Measurements from ENCODE around the gene CCDC71.

The CCDC71 gene

DNA sequence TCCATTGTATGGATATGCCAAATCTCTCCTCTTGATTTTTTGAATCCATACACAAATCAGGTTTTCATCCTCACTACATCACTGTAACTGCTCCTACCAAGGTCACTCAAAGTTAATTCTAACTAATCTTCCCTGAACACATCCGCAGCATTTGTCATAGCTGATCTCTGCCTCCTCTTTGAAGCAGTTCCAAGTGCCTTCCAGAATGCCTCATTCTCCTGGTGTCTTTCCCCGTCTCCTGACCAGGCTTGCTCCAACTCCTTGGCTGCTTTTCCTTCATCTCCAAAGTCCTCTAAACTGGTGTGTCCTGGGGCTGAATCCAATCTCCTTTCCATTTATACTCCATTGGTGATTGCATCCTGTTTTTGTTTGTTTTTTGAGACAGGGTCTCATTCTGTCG lies 32.0 kb upstream of the CCDC71 start:
- TF ChIP-seq GABPA (IDR thresholded peaks at IDR 0.05; ENCODE audit: low read depth) (no peak), POLR2AphosphoS5 (IDR thresholded peaks at IDR 0.05; ENCODE audit: low read depth) (no peak), SPI1 (IDR thresholded peaks at IDR 0.05; ENCODE audit: borderline replicate concordance, low read depth) (no peak)
- TF ChIP-seq, protein P1, sequence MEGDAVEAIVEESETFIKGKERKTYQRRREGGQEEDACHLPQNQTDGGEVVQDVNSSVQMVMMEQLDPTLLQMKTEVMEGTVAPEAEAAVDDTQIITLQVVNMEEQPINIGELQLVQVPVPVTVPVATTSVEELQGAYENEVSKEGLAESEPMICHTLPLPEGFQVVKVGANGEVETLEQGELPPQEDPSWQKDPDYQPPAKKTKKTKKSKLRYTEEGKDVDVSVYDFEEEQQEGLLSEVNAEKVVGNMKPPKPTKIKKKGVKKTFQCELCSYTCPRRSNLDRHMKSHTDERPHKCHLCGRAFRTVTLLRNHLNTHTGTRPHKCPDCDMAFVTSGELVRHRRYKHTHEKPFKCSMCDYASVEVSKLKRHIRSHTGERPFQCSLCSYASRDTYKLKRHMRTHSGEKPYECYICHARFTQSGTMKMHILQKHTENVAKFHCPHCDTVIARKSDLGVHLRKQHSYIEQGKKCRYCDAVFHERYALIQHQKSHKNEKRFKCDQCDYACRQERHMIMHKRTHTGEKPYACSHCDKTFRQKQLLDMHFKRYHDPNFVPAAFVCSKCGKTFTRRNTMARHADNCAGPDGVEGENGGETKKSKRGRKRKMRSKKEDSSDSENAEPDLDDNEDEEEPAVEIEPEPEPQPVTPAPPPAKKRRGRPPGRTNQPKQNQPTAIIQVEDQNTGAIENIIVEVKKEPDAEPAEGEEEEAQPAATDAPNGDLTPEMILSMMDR (IDR thresholded peaks at IDR 0.05; ENCODE audit: insufficient read depth, low read length): no peak
- TF ChIP-seq, protein P2, sequence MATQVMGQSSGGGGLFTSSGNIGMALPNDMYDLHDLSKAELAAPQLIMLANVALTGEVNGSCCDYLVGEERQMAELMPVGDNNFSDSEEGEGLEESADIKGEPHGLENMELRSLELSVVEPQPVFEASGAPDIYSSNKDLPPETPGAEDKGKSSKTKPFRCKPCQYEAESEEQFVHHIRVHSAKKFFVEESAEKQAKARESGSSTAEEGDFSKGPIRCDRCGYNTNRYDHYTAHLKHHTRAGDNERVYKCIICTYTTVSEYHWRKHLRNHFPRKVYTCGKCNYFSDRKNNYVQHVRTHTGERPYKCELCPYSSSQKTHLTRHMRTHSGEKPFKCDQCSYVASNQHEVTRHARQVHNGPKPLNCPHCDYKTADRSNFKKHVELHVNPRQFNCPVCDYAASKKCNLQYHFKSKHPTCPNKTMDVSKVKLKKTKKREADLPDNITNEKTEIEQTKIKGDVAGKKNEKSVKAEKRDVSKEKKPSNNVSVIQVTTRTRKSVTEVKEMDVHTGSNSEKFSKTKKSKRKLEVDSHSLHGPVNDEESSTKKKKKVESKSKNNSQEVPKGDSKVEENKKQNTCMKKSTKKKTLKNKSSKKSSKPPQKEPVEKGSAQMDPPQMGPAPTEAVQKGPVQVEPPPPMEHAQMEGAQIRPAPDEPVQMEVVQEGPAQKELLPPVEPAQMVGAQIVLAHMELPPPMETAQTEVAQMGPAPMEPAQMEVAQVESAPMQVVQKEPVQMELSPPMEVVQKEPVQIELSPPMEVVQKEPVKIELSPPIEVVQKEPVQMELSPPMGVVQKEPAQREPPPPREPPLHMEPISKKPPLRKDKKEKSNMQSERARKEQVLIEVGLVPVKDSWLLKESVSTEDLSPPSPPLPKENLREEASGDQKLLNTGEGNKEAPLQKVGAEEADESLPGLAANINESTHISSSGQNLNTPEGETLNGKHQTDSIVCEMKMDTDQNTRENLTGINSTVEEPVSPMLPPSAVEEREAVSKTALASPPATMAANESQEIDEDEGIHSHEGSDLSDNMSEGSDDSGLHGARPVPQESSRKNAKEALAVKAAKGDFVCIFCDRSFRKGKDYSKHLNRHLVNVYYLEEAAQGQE (IDR thresholded peaks at IDR 0.05; ENCODE audit: insufficient replicate concordance, low read depth): no peak
- Histone ChIP-seq H3K27me3 (ENCODE audit: insufficient read depth, poor library complexity, severe bottlenecking) (no peaks in the 10 kb centered on the region), H3K27ac (replicated peaks) (no peak overlapping the region), H3K4me3 (replicated peaks; ENCODE audit: insufficient read depth, low read length) (no peak overlapping the region)
- DNase-seq (ENCODE audit: low read depth in 1 of 2, low spot score in 1 of 2): no peak

DNA sequence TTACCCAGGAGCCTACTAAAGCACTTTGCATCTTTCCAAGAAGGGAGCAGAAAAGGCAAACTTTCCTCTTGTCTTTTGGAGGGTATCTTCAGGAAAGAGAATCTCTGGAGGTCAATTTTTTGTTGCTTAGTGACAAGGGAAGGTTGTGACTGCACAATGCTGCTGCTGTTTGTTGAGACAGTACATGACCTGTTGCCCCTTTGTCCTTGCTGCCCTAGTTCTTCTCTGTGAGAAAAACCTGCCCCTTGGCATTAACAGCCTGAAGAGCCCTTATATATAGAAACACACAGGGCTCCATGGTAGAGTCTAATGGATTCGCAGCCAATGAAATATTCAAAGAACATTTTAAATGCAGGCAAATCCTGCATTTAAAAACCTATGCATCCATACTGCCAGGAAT lies 25.6 kb upstream of the CCDC71 start:
- Histone ChIP-seq H3K27ac (replicated peaks) (no peak overlapping the region), H3K4me3 (replicated peaks; ENCODE audit: insufficient read depth, low read length) (no peak overlapping the region), H3K27me3 (ENCODE audit: insufficient read depth, poor library complexity, severe bottlenecking) (no peaks in the 10 kb centered on the region)
- DNase-seq (ENCODE audit: low read depth in 1 of 2, low spot score in 1 of 2): no peak
- TF ChIP-seq, protein P2 (IDR thresholded peaks at IDR 0.05; ENCODE audit: insufficient replicate concordance, low read depth): no peak
- TF ChIP-seq SPI1 (IDR thresholded peaks at IDR 0.05; ENCODE audit: borderline replicate concordance, low read depth) (no peak), POLR2AphosphoS5 (IDR thresholded peaks at IDR 0.05; ENCODE audit: low read depth) (no peak), GABPA (IDR thresholded peaks at IDR 0.05; ENCODE audit: low read depth) (no peak)
- TF ChIP-seq, protein P1 (IDR thresholded peaks at IDR 0.05; ENCODE audit: insufficient read depth, low read length): no peak

- no peaks in the 10 kb centered on the region for H3K27me3 ChIP-seq (ENCODE audit: insufficient read depth, poor library complexity, severe bottlenecking)
- H3K4me3 ChIP-seq (replicated peaks; ENCODE audit: insufficient read depth, low read length): no peak overlapping the region
- TF ChIP-seq POLR2AphosphoS5 (IDR thresholded peaks at IDR 0.05; ENCODE audit: low read depth): no peak
- no peak overlapping the region for H3K27ac ChIP-seq (replicated peaks)
- no peak for DNase-seq (ENCODE audit: low read depth in 1 of 2, low spot score in 1 of 2)
Observed at GRCh38 chr3:49183873-49184272, 17.7 kb upstream of the CCDC71 start.

- TF ChIP-seq, protein P1 (IDR thresholded peaks at IDR 0.05; ENCODE audit: insufficient read depth, low read length): no peak
- no peak for TF ChIP-seq POLR2AphosphoS5 (IDR thresholded peaks at IDR 0.05; ENCODE audit: low read depth)
- no peak for TF ChIP-seq SPI1 (IDR thresholded peaks at IDR 0.05; ENCODE audit: borderline replicate concordance, low read depth)
- no peak for TF ChIP-seq GABPA (IDR thresholded peaks at IDR 0.05; ENCODE audit: low read depth)
- TF ChIP-seq, protein P2 (IDR thresholded peaks at IDR 0.05; ENCODE audit: insufficient replicate concordance, low read depth): no peak
- Histone ChIP-seq H3K27ac (replicated peaks) (no peak overlapping the region), H3K4me3 (replicated peaks; ENCODE audit: insufficient read depth, low read length) (no peak overlapping the region), H3K27me3 (ENCODE audit: insufficient read depth, poor library complexity, severe bottlenecking) (no peaks in the 10 kb centered on the region)
- DNase-seq (ENCODE audit: low read depth in 1 of 2, low spot score in 1 of 2): no peak
Observed at GRCh38 chr3:49182682-49183081, 16.6 kb upstream of the CCDC71 start.

Data from HL-60 (cell line).